HEK293 (cell line): ENCODE data around the gene SH3BGRL3.

Experiments used
- CTCF ChIA-PET: fragments of 350-600 bp; formaldehyde crosslinking; extraction: SDS; loops from one replicate; lab custom pipeline; 2021; ENCODE audit warnings: antibody characterized with exemption; lab: Yijun Ruan, JAX
- POLR2A ChIA-PET: fragments of 300-600 bp; formaldehyde crosslinking; extraction: SDS; loops from one replicate; lab custom pipeline; 2020; ENCODE audit warnings: antibody characterized with exemption, inconsistent platforms; lab: Yijun Ruan, JAX
- H3K27ac ChIP-seq: fragments of 200-500 bp; sonication (Bioruptor generic); 2 replicates; pipeline ENCODE4 v1.5.1; 2014; ENCODE audit warnings: low read depth, low read length, control low read depth, inconsistent platforms; ENCODE audit errors: extremely low read depth
- H3K36me3 ChIP-seq, 2 experiments: fragments of 200-500 bp in 1 of 2; sonication (Bioruptor generic) in 1 of 2; 1 replicate in 1 of 2; 2 replicates in 1 of 2; pipeline ENCODE4 v1.5.1; 2014 to 2017; ENCODE audit warnings: inconsistent platforms in 2 of 2, low read length in 2 of 2; ENCODE audit not compliant: control insufficient read depth in 2 of 2, insufficient read depth in 1 of 2
- H3K4me1 ChIP-seq: fragments of 200-500 bp; sonication (Bioruptor generic); 2 replicates; pipeline ENCODE4 v1.5.1; 2014; ENCODE audit warnings: mild to moderate bottlenecking, low read length, inconsistent platforms; ENCODE audit not compliant: control insufficient read depth, insufficient read depth
- H3K4me3 ChIP-seq: 2 replicates; pipeline ENCODE4 v1.5.1; 2011; ENCODE audit warnings: low read depth, mild to moderate bottlenecking, control low read depth, low read length, moderate library complexity
- H3K9me3 ChIP-seq: fragments of 200-500 bp; sonication (Bioruptor generic); 2 replicates; pipeline ENCODE4 v1.5.1; 2014; ENCODE audit warnings: low read depth, low read length, inconsistent platforms; ENCODE audit not compliant: control insufficient read depth, insufficient read depth
- CTCF ChIP-seq: fragments of 450-650 bp; formaldehyde crosslinking; IDR thresholded peaks from 2 replicates; pipeline ENCODE4 v1.5.1; 2016; ENCODE audit warnings: missing biosample characterization, missing genetic modification characterization
- KLF16 ChIP-seq: fragments of 450-650 bp; formaldehyde crosslinking; IDR thresholded peaks from 2 replicates; pipeline ENCODE4 v1.5.1; 2017; ENCODE audit warnings: missing biosample characterization, missing genetic modification characterization
- PRDM10 ChIP-seq: fragments of 450-650 bp; formaldehyde crosslinking; IDR thresholded peaks from 2 replicates; pipeline ENCODE4 v1.5.1; 2016; ENCODE audit warnings: missing biosample characterization, missing genetic modification characterization
- ZBTB20 ChIP-seq: fragments of 450-650 bp; formaldehyde crosslinking; IDR thresholded peaks from 2 replicates; pipeline ENCODE4 v1.5.1; 2016; ENCODE audit warnings: missing biosample characterization, missing genetic modification characterization
- ZBTB7A ChIP-seq: fragments of 450-650 bp; formaldehyde crosslinking; IDR thresholded peaks from 2 replicates; pipeline ENCODE4 v1.5.1; 2016; ENCODE audit warnings: low read depth, missing biosample characterization, missing genetic modification characterization
- ZNF121 ChIP-seq: fragments of 450-650 bp; formaldehyde crosslinking; IDR thresholded peaks from 2 replicates; pipeline ENCODE4 v1.5.1; 2016; ENCODE audit warnings: missing biosample characterization, missing genetic modification characterization
- ZNF174 ChIP-seq: fragments of 450-650 bp; formaldehyde crosslinking; IDR thresholded peaks from 2 replicates; pipeline ENCODE4 v1.5.0; 2017; ENCODE audit warnings: missing biosample characterization, mild to moderate bottlenecking, missing genetic modification characterization
- ZNF248 ChIP-seq: fragments of 450-650 bp; formaldehyde crosslinking; IDR thresholded peaks from 2 replicates; pipeline ENCODE4 v1.5.1; 2017; ENCODE audit warnings: missing biosample characterization, missing genetic modification characterization
- ZNF335 ChIP-seq: fragments of 450-650 bp; formaldehyde crosslinking; conservative IDR thresholded peaks from 2 replicates; pipeline ENCODE4 v1.5.1; 2016; ENCODE audit warnings: missing biosample characterization, missing genetic modification characterization
- ZNF362 ChIP-seq: fragments of 450-650 bp; formaldehyde crosslinking; IDR thresholded peaks from 2 replicates; pipeline ENCODE4 v1.5.1; 2016; ENCODE audit warnings: missing biosample characterization, missing genetic modification characterization
- ZNF423 ChIP-seq: fragments of 450-650 bp; formaldehyde crosslinking; IDR thresholded peaks from 2 replicates; pipeline ENCODE4 v1.5.1; 2016; ENCODE audit warnings: missing biosample characterization, missing genetic modification characterization
- ZNF529 ChIP-seq: fragments of 450-650 bp; formaldehyde crosslinking; IDR thresholded peaks from 2 replicates; pipeline ENCODE4 v1.5.1; 2017; ENCODE audit warnings: missing genetic modification characterization, missing biosample characterization; ENCODE audit not compliant: insufficient replicate concordance
- ZNF544 ChIP-seq: fragments of 450-650 bp; formaldehyde crosslinking; IDR thresholded peaks from 2 replicates; pipeline ENCODE4 v1.5.0; 2017; ENCODE audit warnings: missing biosample characterization, missing genetic modification characterization
- ZNF561 ChIP-seq: fragments of 450-650 bp; IDR thresholded peaks from 2 replicates; pipeline ENCODE4 v1.5.1; 2018; ENCODE audit warnings: missing biosample characterization, missing genetic modification characterization, borderline replicate concordance
- ZNF600 ChIP-seq: fragments of 450-650 bp; formaldehyde crosslinking; IDR thresholded peaks from 2 replicates; pipeline ENCODE4 v1.5.1; 2016; ENCODE audit warnings: missing biosample characterization, missing genetic modification characterization
- ZNF660 ChIP-seq: fragments of 450-650 bp; IDR thresholded peaks from 2 replicates; pipeline ENCODE4 v1.5.1; 2018; ENCODE audit warnings: missing biosample characterization, mild to moderate bottlenecking, missing genetic modification characterization
- ZNF704 ChIP-seq: fragments of 450-650 bp; formaldehyde crosslinking; IDR thresholded peaks from 2 replicates; pipeline ENCODE4 v1.5.1; 2016; ENCODE audit warnings: missing biosample characterization, missing genetic modification characterization
- ZNF747 ChIP-seq: fragments of 450-650 bp; formaldehyde crosslinking; IDR thresholded peaks from 2 replicates; pipeline ENCODE4 v1.5.1; 2016; ENCODE audit warnings: missing biosample characterization, missing genetic modification characterization
- ZNF837 ChIP-seq: fragments of 450-650 bp; formaldehyde crosslinking; IDR thresholded peaks from 2 replicates; pipeline ENCODE4 v1.5.1; 2016; ENCODE audit warnings: missing biosample characterization, missing genetic modification characterization
- ZSCAN30 ChIP-seq: fragments of 450-650 bp; IDR thresholded peaks from 2 replicates; pipeline ENCODE4 v1.5.1; 2018; ENCODE audit warnings: missing biosample characterization, mild to moderate bottlenecking, missing genetic modification characterization, moderate library complexity

SH3BGRL3 gene

DNA sequence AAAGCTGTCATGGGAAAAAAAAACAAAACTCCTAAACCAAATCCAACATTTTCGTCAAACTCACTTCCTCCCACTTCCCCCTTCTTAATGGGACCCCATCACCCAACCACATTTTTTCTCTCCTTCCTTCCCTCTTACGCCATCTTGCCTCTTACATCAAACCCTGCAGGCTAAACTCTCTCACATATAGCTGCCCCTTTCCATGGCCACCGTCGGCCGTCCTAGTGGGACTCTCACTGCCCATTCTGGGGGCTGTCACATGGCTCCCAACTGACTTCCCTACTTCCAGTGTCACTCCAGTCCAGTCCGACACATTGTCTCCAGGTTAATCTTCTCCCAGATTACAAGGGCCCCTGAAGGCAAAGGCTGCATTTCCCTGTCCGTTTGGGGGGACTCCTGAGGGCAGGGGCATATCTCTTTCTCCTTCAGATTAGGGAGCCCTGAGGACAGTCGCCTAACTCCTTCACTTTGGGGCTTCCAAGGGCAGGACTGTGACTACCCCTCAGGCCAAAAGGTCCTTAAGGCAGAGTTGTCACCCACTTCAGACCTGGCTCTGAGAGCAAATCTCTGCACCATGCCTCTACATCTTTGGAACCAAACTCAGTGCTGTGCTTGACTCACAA, 25.9 kb downstream of the SH3BGRL3 start:
- CTCF ChIA-PET = interaction anchor here (0.6 to 6.7 kb wide), 4 partner anchors 21 to 774 kb away, joined by 3 to 39 read pairs (median 6); partner anchors contain the start of gene SH3BGRL3

GRCh38 chr1:26306290-26307229, 26.7 kb downstream of the SH3BGRL3 start, which contains the start of gene UBXN11:
TSS of gene UBXN11 (minus strand) at chr1:26306636. CDS start at chr1:26302883, 3,753 bp downstream.
- POLR2A ChIA-PET = interaction anchor here (0.6 to 1.4 kb wide), 4 partner anchors 15 to 125 kb away, joined by 3 to 5 read pairs (median 4); partner anchors contain the start of gene DHDDS
- CTCF ChIA-PET = interaction anchor here (0.6 to 6.7 kb wide), 8 partner anchors 15 to 1567 kb away, joined by 3 to 39 read pairs (median 5); no protein-coding TSS in a partner anchor
- Histone ChIP-seq H3K36me3 (no peaks in the 10 kb centered on the region), H3K9me3 (no peaks in the 10 kb centered on the region), H3K4me3 (peak within 1 kb of the TSS; percentile 94), H3K4me1 (no peaks in the 10 kb centered on the region), H3K27ac (no peak within 1 kb of the TSS)
- no peak for TF ChIP-seq ZNF600
- TF ChIP-seq ZNF121 = no peak
- peak; percentile 66 for TF ChIP-seq ZNF660 (tag by site-specific recombination)
- TF ChIP-seq ZBTB20 (tag by site-specific recombination) = no peak
- TF ChIP-seq ZNF248 = no peak
- peak; percentile 32; the same call in 1 of the 2 replicates for TF ChIP-seq CTCF (tag by site-specific recombination)
- no peak for TF ChIP-seq ZNF837 (tag by site-specific recombination)
- TF ChIP-seq ZNF704 (tag by site-specific recombination) = no peak
- TF ChIP-seq ZNF747 (tag by site-specific recombination) = no peak
- no peak for TF ChIP-seq ZNF529
- TF ChIP-seq ZSCAN30 (tag by site-specific recombination) = no peak
- no peak for TF ChIP-seq ZNF561
- TF ChIP-seq ZBTB7A = no peak
- no peak for TF ChIP-seq ZNF362 (tag by site-specific recombination)

More for the DNA sequence above, 25.9 kb downstream of the SH3BGRL3 start:
- TF ChIP-seq KLF16 (tag by site-specific recombination) = 0 out of 2 replicates have a peak, but pooled peaks have one; percentile 39
- TF ChIP-seq PRDM10 (tag by site-specific recombination) = no peak
- TF ChIP-seq ZNF174 (tag by site-specific recombination) = no peak
- no peak for TF ChIP-seq ZNF423 (tag by site-specific recombination)
- peak; percentile 75 for TF ChIP-seq ZNF335 (tag by site-specific recombination)
- TF ChIP-seq ZNF544 (tag by site-specific recombination) = no peak
- H3K36me3 ChIP-seq = peaks cover 0 to 3% of the 10 kb centered on the region in 2 experiments; a peak in 1 of 3 replicates
- POLR2A ChIA-PET = no interaction called here
- no peak overlapping the region for H3K27ac ChIP-seq
- no peaks in the 10 kb centered on the region for H3K4me1 ChIP-seq
- H3K4me3 ChIP-seq = peak overlapping the region; percentile 94
- H3K9me3 ChIP-seq = no peaks in the 10 kb centered on the region
